Kidney tubule cell (primary cell): ENCODE measurements around the gene TMEM255B.

ENCODE experiments used
- DNase-seq: peaks from one replicate; pipeline ENCODE4 v3.0.0-alpha.2; 2018; ENCODE audit warnings: low spot score

Gene TMEM255B

DNA sequence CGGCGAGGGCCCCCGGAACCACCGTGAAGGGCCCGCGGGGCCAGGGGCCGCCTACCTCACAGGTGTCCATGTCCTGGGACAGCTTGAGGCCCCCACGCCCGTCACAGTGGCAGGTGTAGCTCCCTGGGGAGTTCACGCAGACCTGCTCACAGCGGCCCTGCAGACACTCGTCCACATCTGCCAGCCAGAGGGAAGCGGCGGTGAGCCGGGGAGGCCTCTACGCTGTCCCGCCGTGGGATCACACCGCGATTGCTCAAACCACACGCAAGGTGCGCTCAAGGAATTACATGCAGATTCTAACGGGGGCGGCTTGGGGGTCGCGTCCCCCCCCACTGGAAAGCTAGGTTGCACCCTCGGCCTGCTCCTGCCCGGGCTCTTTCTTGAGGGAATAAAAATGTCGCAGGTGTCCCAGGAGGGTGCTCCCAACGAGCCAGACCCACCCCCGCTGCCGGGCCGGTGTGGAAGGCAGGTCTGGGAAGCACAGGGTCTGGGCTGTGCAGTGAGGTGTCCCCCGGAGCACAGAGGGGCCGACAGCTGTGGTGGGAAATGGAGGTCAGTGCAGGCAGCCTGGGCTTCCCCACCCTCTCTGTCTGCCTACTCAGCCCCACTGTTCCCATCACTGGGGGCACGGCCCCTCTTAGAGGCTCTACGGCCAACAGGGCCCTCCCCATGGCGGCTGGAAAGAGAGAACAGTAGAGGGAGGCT is 75.6 kb downstream of the TMEM255B start:
- DNase-seq = no peak

DNA sequence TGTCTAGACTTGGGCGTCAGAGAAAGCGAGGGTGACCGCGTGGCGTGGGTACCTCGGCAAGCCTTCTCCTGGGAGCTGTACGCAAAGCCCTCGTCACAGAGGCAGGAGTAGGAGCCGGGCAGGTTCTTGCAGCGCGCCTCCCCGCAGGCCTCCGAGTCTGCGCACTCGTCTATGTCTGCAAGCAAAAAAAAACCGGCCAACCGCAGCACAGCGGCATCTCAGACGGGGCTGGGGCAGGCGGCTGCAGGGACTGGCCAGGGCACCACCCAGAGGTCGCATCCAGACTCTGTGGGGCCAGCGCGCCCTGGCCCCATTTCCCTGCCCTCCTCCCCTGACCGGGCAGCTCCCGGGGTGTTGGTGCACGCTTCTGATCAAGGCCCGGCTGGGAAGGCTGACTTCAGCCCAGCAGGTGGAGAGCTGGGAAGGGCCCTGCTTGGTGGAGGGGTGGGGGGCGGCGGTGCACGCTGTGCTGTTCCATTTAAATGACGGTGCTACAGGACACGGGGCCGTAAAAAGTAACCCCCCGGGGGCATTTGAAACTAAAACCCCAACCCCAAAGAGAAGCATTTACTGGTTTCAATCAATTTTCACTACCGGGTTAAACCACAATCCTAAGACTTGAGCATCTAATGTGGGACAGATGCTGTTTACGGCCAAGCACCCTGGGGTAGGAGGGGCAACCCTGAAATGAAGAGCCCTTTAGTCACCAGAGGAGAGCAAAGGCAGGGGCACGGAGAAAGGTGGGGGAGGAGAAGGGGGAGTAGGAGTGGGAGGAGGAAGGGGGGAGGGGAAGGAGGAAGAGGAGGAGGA is 76.6 kb downstream of the TMEM255B start:
- peak; percentile 37 for DNase-seq

DNA sequence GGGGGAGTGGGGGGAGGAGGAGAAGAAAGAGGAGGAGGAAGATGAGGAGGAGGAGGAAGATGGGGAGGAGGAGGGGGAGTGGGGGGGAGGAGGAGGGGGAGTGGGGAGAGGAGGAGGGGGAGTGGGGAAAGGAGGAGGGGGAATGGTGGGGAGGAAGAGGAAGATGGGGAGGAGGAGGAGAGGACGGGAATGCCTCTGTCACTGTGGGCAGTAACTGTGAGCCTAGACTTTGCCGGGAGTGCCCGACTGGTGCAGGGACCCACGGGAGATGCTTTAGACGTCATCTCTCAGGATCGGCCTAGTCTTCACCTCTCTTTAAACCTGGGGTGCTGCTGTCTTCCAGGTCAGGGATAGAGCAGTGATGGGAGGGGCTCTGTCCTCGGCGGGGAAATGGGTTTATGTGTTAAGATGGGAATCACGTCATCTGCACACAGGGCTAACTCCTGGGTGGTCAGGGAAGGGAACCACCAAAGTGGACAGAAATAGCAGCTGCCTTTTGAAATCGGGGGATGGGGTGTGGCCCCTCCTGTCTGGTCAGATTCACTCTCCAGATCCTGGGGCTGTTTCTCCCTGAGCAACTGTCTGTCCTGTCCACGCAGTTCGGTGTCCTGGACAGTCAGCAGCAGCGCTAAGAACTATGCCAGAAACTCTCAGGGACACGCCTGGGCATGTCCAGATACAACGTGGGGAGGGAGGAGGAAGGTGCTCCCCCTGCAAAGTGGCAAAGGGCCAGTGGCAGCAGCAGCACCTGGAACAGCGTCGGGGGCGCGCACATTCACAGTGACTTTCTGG is 77.9 kb downstream of the TMEM255B start:
- peak; percentile 63 for DNase-seq

DNA sequence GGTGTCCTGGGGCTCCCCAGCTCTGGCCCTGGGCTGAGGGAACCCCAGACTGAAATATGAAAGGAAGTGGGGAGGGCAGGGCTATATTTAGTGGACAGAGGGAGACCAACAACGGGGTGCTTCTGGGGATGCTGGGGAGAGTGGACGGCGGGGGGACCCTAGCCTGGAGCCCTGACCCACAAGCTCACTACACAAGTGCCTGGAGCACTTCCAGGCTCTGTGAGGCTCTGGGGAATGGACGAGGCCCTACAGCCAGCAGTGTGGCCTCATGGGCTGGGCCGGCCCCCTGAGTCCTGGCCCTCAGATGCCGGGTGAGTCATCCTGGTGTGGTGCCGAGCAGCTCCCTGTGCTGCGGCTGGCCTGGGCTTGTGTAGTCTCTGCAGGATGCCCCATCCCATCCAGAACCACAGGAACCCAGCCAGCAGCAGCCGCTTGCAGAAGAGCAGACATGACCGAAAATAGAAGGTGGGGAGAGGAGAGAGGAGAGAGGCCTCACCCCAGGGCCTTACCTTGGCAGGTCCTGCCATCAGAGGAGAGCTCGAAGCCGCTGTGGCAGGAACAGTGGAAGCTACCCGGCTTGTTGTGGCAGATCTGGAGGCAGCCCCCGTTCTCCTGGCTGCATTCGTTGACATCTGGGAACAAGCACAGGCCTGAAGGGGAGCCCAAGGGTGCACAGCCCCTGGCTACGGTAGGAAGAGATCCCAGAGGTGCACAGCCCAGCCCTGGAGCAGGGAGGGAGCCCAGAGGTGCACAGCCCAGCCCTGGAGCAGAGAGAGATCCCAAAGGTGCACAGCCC is 78.7 kb downstream of the TMEM255B start:
- peak; percentile 92 for DNase-seq

DNA sequence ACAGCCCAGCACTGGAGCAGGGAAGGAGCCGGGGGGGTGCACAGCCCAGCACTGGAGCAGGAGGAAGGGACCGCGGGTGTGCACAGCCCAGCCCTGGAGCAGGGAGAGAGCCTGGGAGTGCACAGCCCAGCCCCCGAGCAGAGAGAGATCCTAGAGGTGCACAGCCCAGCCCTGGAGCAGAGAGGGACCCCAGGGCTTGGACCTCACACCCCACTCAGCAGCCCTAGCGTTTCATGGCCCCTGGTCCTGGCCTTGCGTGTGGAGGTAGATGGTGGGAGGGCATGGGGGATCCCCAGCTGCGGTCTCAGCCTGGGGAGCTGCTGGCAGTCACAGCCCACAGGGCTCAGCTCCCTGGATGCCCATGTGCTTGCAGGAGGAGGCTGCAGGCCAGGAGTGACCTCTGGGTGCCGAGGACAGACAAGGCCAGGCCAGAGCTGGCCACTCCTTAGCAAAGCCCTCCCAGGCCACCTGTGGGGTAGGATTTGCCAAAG is 79.7 kb downstream of the TMEM255B start:
- no peak for DNase-seq

DNA sequence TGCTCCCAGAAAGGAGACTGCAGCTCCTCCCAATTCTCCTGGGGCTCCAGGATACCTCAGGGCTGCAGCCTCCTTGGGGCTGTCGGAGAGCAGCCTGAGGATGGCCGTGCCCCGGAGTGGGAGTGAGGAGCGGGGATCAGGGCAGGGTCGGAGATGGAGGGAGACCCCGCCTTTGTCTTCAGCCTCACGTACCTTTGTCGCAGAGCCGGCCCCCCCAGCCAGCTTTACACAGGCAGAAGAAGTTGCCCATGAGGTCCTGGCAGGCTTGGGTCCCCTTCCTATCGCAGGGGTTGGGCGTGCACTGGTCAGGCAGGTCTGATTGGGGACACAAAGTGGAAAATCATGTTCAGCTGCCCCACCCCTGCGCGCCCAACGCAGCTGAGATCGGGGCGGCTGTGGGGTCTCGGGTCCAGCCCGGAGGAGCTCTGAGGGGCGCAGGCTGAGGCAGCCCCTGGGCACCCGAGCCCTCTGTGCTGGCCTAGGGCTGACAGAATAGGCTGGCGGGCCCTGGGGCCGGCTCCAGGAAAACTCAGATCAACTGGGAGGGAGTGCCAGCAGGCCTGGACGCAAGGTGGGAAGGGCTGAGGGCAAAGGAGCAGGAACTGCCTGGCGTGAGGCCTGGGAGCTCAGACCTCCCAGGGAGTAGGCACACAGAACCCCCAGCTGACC is 80.6 kb downstream of the TMEM255B start:
- DNase-seq = no peak

DNA sequence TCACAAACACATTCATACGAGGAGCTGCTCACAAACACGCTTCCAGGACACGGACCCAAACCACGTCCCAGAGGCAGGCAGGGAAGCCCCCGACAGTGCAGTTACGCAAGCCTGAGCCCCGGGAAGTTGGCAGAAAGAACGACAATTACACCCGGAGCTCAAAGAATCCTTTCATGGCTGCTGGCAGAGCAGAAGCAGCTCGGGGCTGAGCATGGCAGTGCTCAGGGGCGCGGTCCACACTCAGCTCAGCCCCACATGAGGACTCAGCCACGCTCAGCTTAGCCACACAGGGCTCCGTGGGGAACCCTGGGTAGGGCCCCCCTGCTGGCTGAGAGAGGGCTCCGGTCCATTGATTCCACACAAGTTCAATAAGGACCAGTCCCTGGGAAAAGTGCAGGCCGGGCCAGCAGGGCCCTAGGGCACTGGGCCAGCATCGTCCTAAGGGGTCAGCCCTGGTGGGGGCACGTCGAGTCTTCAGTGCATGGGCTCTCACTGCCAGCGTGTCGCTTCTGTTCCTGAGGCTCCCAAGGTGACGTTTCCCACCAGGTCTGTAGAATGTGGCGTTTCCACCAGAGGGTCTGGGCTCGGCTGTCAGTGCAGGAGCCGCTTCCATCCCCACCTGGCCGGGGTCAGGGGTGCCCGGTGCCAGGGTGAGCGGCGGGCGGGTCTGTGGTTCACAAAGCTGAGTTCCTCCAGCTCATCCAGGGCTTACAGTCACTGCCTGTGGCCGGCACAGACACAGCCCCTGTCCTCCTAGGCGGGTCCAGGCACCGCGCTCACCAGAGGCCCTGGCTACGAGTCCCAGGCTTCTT is 81.7 kb downstream of the TMEM255B start:
- DNase-seq = no peak

DNA sequence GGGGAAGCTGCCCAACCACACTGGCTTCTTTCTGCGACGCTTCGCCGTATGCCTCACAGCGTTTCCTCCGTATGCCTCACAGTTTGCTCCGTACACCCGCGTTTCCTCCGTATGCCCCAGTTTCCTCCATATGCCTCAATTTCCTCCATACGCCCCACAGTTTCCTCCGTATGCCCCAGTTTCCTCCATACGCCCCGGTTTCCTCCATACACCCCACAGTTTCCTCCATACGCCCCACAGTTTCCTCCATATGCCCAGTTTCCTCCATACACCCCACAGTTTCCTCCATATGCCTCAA is 82.3 kb downstream of the TMEM255B start:
- DNase-seq = no peak

DNA sequence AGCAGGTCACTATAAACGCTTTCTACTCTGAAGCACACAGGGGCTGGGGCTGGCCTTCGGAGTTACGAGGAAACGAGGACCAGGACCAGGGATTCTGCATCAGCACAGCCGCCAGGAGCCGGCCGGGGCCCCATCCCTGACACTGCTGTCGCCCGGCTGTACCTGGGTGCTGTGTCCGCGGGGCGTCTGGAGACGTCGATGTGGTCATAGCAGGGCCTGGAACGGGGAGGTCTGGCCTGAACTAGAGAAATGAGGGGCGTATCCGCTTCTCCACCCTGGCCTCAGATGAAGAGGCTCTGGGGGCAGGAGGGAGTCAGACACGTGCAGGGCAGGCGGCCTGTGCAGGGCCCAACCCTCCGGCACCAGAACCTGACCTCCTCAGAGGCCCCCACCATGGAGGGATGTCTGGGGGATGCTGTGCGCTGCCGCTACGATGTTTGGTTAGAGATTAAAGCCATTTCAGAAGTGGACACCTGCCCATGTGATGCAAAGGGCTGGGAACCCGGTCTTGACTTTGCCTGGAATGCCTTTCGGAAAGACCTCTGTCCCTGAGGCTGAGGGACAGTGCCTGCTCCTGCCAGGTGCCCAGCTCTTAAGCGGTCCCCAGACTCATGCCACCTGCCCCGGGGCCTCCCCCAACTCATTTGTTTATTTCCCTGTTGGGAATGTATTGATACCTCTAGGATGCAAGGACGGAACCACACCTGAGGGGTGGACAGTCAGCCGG is 83.5 kb downstream of the TMEM255B start:
- DNase-seq = no peak

DNA sequence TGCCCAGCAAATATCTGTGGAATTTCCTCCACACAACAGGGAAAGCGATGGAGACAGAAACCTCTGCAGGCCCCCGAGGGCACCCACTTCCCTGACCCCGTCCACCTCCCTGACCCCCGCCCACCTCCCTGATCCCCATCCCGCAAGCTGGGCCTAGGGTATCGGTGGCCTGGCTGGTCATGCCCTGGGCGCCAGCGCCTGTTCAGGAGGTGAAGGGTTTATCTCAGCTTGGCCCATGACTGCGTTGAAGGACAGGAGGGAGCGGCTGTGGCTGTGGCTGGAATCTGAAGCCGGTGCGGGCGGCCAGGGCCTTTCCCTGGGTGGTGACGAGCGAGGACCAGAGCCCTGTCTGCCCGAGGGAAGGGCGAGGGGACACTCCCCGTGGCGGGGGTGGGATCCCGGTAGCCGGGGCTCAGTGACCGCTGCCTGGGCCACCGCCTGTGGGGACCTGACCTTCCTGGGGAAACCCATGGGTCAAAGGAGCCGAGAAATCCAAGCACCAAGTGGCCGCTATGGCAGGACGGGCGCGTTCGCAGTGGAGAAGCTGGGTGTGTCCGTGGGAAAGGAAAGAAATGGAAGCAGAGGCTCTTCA is 84.1 kb downstream of the TMEM255B start:
- DNase-seq = no peak

DNA sequence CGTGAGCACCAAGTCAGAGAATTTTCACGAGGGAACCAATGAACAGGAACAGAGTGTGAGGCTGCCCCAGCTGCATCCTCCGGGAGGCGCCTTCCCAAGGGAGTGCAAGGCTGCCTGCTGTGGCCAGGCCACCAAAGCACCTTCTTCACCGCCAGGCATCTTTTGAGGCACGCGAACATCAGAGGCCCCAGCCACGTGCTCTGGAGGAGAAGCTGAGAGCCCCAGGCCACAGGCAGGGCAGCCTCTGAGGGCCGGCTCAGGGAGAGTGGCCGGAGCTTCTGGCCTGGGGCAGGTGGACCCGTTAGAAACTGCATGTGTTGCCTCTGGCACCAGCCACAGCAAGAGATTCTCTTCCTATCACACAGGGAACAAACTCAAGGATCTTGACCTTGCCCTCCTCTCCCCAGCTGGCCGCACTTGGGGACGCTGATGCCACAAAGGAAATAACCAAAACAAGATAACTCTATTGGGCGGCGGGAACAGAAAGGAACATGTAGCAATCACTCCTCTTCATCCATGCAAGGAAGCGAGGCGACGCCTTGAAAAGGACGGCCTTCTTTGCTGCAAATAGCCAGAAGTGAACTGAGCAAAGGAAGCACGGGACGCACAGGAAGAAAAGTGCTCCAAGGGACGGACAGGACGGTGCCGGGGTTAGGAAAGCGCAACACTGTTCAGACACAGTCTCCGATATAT is 85.0 kb downstream of the TMEM255B start:
- DNase-seq = no peak

DNA sequence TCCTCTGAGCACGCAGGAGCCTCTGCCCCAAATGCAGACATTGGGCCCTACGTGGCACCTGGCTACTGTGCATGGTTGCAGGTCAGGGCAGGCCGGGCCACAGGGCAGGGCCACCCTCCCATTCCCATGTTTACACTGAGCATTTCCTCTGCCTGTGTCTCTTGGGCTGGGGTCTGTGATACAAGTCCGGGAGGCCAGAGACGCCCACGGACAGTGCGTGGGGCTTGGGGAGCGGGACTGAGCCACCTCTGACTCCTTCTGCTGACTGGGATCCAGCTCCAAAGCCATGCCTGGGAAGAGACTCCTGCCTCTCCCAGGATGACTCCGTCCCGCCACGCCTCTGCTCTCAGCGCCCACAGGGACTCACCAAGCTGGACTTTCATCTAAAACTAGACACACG is 86.0 kb downstream of the TMEM255B start:
- peak; percentile 32 for DNase-seq

DNA sequence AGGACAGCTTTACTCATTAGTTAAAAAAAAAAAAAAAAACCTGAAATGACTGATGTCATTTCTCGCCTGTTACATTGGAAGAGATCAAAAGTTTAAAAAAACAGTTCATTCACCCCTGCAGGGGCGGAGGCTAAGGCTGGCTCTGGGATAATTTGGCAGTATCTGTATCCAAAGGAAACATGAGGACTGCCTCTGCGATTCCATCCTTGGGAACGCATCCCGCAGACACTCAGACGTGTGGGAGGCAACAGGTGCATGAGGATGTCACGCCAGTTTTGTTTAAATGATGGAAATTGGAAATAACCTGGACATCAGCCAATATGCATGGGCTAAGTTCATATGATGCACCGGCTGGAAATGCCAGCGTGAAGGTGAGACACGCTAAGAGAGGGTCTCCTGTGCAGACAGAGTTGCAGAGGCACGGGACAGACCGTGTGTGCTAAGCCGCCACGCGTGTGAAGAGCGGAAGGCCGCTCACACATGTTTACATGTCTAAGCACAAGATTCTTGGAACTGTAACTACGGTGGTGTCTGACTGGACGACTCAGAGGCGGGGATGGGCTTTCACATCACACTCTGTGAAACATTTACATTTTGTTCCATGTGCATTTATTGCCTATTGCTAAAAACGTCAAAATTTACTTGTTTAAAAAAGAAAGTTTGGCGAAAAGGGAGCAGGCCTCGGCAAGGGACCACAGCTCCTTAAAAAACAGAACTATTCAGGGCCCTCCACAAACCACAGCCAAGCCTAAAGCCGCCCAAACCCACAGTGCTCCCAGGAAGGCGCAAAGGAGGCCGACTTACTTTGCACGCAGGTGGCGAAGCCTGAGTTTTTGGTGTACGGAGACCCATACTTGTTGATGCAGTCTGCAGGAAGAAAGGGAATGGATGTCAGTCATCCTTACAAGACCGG is 87.0 kb downstream of the TMEM255B start:
- peak; percentile 34 for DNase-seq

DNA sequence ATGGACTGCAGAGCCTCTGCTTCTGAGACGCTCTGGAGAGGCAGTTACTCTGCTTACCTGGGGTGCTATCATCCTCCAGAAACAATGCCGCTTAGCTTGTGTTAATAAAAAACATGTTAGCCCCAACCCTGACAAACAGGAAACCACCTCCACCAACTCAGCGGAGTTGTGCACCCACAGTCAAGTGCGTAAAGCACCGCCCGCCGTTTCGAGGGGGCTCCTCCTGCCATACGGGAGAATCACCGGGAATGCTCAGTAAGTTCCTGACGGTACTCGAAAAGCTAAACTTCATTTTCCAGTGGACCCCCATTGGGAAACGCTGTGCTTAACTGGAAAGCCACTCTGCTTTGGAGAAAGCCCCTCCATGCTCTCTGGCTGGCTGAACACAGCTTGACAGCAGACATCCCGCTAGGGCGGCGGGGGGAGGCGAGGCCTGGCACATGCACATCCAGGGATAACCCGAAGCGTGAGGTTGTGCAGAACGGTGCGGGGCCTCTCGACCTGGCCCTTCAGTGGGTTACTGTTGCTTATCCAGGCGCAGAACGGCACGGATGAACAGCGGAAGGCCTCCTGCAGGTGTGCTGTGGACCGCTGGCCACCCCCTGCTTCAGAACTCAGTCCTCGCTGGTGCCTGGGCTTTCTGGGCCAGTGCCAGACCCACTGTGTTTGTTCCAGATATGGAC is 87.8 kb downstream of the TMEM255B start:
- no peak for DNase-seq

DNA sequence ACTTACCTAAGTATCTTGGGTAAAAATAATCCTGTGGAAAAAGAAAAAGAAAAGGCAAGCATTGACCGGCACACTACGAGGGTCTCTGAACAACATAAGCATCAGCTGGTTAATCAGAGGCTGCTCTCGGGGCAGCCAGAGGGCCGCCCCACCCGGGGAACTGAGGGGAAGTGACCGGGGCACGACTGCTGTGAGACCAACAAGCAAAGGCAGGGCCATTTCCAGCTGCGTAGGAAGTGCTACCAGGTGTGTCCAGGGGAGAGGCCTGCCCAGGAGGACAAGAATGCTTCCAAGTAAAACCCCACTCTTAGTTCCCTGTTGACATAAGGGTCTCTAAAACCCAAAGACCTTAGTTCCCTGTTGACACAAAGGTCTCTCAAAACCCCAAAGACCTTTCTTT is 89.0 kb downstream of the TMEM255B start:
- DNase-seq = no peak

DNA sequence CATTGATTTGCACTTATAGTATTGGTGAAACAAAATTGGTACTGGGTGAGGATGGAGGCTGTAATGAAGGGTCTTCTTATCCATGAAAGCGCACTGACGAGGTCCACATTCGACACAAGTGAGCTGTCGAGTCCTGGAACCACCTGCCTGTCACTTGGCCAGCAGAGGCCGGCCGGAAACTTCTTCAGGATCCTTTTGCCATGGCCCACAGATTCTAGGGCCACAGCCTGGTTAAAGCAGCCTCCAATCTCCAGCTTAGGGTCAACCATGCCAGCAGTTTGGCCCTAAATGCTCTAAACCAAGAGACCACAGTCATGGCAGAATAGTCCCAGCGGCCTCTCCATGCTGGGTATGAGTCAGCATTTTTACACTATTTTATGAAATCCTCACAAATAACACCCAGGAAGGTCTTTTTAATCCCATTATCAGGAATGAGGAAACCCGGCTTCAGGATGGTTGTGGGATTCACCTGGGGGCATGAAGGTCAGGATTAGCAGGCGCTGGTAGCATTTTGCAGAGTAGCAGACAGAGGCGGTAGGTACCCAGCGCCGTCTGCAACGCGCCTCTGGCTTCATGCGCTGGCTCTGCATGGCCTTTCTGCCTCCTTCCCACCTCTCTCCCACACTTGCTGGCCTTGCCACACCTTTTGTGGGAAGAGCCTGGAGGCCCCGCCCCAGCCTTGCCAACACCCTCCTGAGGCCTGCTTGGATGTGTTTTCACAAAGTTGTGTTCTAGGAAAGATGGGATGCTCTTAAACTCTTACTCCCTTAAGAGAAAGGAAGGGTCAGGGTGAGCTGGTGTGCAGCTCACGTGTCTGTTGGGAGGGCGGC is 89.6 kb downstream of the TMEM255B start:
- no peak for DNase-seq
